Measurements from ENCODE around the gene GOLGA8Q.
"Not testable (repeated sequence)": the region's sequence is repeated elsewhere in the genome, so short reads cannot be mapped to it uniquely, and the experiment has no call there.

The GOLGA8Q gene

GRCh38 chr15:30566949-30567348 lies 15.1 kb downstream of the GOLGA8Q start:
- H3K36me3 ChIP-seq (ENCODE audit: insufficient read depth, low read length); H2AFZ ChIP-seq (ENCODE audit: low read depth, low read length); H3K4me2 ChIP-seq (ENCODE audit: insufficient read depth, low read length); H3K4me1 ChIP-seq (ENCODE audit: insufficient read depth, low read length); H3K9ac ChIP-seq (ENCODE audit: low read depth, low read length); H4K20me1 ChIP-seq (ENCODE audit: insufficient read depth, low read length); H3K79me2 ChIP-seq (ENCODE audit: insufficient read depth, low read length); H3K9me3 ChIP-seq (ENCODE audit: insufficient read depth, low read length, severe bottlenecking); H3K27me3 ChIP-seq (ENCODE audit: insufficient read depth, low read length, poor library complexity); H3K4me3 ChIP-seq (ENCODE audit: low read depth in 1 of 2, low read length in 2 of 2); H3K27ac ChIP-seq (ENCODE audit: low read length); DNase-seq: not testable (repeated sequence)
- ATAC-seq (ENCODE audit: insufficient read depth, low read depth): peak; percentile 80

GRCh38 chr15:30573012-30573491 lies 21.2 kb downstream of the GOLGA8Q start:
- not testable (repeated sequence) for H3K79me2 ChIP-seq (ENCODE audit: insufficient read depth, low read length); H3K27ac ChIP-seq (ENCODE audit: low read length); H3K27me3 ChIP-seq (ENCODE audit: insufficient read depth, low read length, poor library complexity); H3K4me3 ChIP-seq (ENCODE audit: low read depth in 1 of 2, low read length in 2 of 2); H4K20me1 ChIP-seq (ENCODE audit: insufficient read depth, low read length); H3K36me3 ChIP-seq (ENCODE audit: insufficient read depth, low read length); H3K4me2 ChIP-seq (ENCODE audit: insufficient read depth, low read length); H3K4me1 ChIP-seq (ENCODE audit: insufficient read depth, low read length); DNase-seq; H3K9ac ChIP-seq (ENCODE audit: low read depth, low read length); H2AFZ ChIP-seq (ENCODE audit: low read depth, low read length); H3K9me3 ChIP-seq (ENCODE audit: insufficient read depth, low read length, severe bottlenecking)
- peak; percentile 78 for ATAC-seq (ENCODE audit: insufficient read depth, low read depth)

GRCh38 chr15:30579394-30579970 lies 27.6 kb downstream of the GOLGA8Q start:
- H4K20me1 ChIP-seq (ENCODE audit: insufficient read depth, low read length); H3K9me3 ChIP-seq (ENCODE audit: insufficient read depth, low read length, severe bottlenecking); H2AFZ ChIP-seq (ENCODE audit: low read depth, low read length); H3K4me1 ChIP-seq (ENCODE audit: insufficient read depth, low read length); ATAC-seq (ENCODE audit: insufficient read depth, low read depth); H3K4me3 ChIP-seq (ENCODE audit: low read depth in 1 of 2, low read length in 2 of 2); H3K79me2 ChIP-seq (ENCODE audit: insufficient read depth, low read length); H3K9ac ChIP-seq (ENCODE audit: low read depth, low read length); H3K27me3 ChIP-seq (ENCODE audit: insufficient read depth, low read length, poor library complexity); H3K27ac ChIP-seq (ENCODE audit: low read length); H3K36me3 ChIP-seq (ENCODE audit: insufficient read depth, low read length); H3K4me2 ChIP-seq (ENCODE audit: insufficient read depth, low read length); DNase-seq: not testable (repeated sequence)

- H3K27ac ChIP-seq (ENCODE audit: low read length); ATAC-seq (ENCODE audit: insufficient read depth, low read depth); H2AFZ ChIP-seq (ENCODE audit: low read depth, low read length); H3K4me2 ChIP-seq (ENCODE audit: insufficient read depth, low read length); H4K20me1 ChIP-seq (ENCODE audit: insufficient read depth, low read length); H3K9me3 ChIP-seq (ENCODE audit: insufficient read depth, low read length, severe bottlenecking); H3K36me3 ChIP-seq (ENCODE audit: insufficient read depth, low read length); H3K9ac ChIP-seq (ENCODE audit: low read depth, low read length); H3K79me2 ChIP-seq (ENCODE audit: insufficient read depth, low read length); DNase-seq; H3K27me3 ChIP-seq (ENCODE audit: insufficient read depth, low read length, poor library complexity); H3K4me1 ChIP-seq (ENCODE audit: insufficient read depth, low read length); H3K4me3 ChIP-seq (ENCODE audit: low read depth in 1 of 2, low read length in 2 of 2): not testable (repeated sequence)
These were observed 28.9 kb downstream of the GOLGA8Q start for GRCh38 chr15:30580716-30581115.

GRCh38 chr15:30598953-30599352 lies 47.1 kb downstream of the GOLGA8Q start:
- H3K4me2 ChIP-seq (ENCODE audit: insufficient read depth, low read length); H3K79me2 ChIP-seq (ENCODE audit: insufficient read depth, low read length); H3K9me3 ChIP-seq (ENCODE audit: insufficient read depth, low read length, severe bottlenecking); H3K4me3 ChIP-seq (ENCODE audit: low read depth in 1 of 2, low read length in 2 of 2); H3K27me3 ChIP-seq (ENCODE audit: insufficient read depth, low read length, poor library complexity); H2AFZ ChIP-seq (ENCODE audit: low read depth, low read length); DNase-seq; H4K20me1 ChIP-seq (ENCODE audit: insufficient read depth, low read length); H3K27ac ChIP-seq (ENCODE audit: low read length); H3K4me1 ChIP-seq (ENCODE audit: insufficient read depth, low read length); H3K9ac ChIP-seq (ENCODE audit: low read depth, low read length); H3K36me3 ChIP-seq (ENCODE audit: insufficient read depth, low read length); ATAC-seq (ENCODE audit: insufficient read depth, low read depth): not testable (repeated sequence)

- not testable (repeated sequence) for H3K36me3 ChIP-seq (ENCODE audit: insufficient read depth, low read length); H3K9me3 ChIP-seq (ENCODE audit: insufficient read depth, low read length, severe bottlenecking); H3K79me2 ChIP-seq (ENCODE audit: insufficient read depth, low read length); H2AFZ ChIP-seq (ENCODE audit: low read depth, low read length); ATAC-seq (ENCODE audit: insufficient read depth, low read depth); H3K27me3 ChIP-seq (ENCODE audit: insufficient read depth, low read length, poor library complexity); H4K20me1 ChIP-seq (ENCODE audit: insufficient read depth, low read length); DNase-seq; H3K4me2 ChIP-seq (ENCODE audit: insufficient read depth, low read length); H3K4me1 ChIP-seq (ENCODE audit: insufficient read depth, low read length); H3K9ac ChIP-seq (ENCODE audit: low read depth, low read length); H3K27ac ChIP-seq (ENCODE audit: low read length); H3K4me3 ChIP-seq (ENCODE audit: low read depth in 1 of 2, low read length in 2 of 2)
These were observed 51.9 kb downstream of the GOLGA8Q start, which contains the start of gene GOLGA8H for GRCh38 chr15:30603796-30604195. TSS of gene GOLGA8H (plus strand) at chr15:30604028. CDS start at chr15:30604126, 98 bp downstream.

Measured in DND-41 (cell line).